ENCODE results near the gene LRRN4.

Gene LRRN4

GRCh38 chr20:6081236-6081635 is 27.4 kb upstream of the LRRN4 start:
- DNase-seq = no peak

DNA sequence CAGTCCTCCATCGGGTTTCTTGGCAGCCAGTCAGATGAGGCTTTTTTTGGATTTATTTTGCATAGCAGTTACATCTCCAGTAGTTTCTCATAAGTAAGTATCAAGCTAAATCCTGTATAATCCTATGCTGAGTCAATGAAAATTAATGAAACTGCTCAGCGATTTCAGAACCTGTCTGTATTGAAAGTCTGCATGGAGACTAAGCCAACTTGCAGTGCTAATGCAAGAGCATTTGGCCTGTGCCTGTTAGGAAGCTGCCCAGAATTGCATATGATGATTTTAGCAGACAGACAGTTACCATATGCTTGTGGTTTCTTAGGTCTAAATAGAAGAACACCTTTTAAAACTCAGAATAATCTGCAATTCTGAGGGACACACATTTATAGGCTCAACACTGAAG is 25.2 kb upstream of the LRRN4 start:
- intact Hi-C loops (cut with DNase I; ENCODE audit: low total_unique reads) = loop anchor here (5.0 to 10.0 kb wide), 2 partner anchors 134 to 552 kb away; no protein-coding TSS in a partner anchor

More at GRCh38 chr20:6081236-6081635, 27.4 kb upstream of the LRRN4 start:
- no peak overlapping the region for H3K27ac ChIP-seq
- H3K27me3 ChIP-seq = peaks cover 0 to 2% of the 10 kb centered on the region in 2 donors
- H3K36me3 ChIP-seq = no peaks in the 10 kb centered on the region
- intact Hi-C loops (cut with DNase I; ENCODE audit: low total_unique reads) = no loop called here
- H3K4me1 ChIP-seq = no peaks in the 10 kb centered on the region
- TF ChIP-seq CTCF (IDR thresholded peaks at IDR 0.05) = no peak
- H3K9me3 ChIP-seq = no peaks in the 10 kb centered on the region
- no peak overlapping the region for H3K4me3 ChIP-seq

DNA sequence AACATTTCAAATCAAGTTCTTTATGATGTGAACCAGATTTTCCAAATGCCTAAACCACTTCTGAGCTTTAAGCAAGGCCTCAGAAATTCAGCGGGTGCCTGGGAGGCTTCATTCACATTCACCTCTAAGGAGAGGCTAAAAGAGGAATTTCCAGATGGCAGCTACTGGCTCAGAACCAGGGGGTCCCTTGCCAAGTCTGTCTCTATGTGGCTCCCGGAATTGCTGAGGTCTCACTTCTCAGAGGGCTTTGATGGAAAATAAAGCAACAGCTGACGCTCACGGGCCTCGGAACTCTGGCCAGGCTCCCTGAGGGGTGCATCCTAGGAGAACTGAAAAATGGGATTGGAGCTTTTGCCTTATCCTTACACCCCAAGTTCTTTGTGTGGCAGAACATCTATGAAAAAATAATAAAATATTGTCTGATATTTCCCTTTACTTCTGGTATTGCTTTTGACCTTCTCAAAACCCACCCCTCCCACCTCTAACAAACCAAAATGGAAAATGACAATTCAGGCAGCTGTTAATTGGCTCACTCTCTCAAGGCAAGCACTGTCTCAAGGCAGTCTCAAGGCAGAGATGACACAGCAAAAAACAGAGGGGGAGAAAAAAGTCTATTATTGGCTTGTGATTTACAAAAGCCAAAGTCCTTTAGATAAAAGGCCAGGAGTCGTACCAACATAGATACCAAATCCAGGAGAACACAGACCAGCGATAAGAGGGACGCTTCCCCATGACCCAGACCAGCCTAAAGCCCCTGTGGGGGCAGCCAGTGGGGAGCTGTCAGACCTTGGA is 21.8 kb upstream of the LRRN4 start:
- no peak for TF ChIP-seq CTCF (IDR thresholded peaks at IDR 0.05)
- Histone ChIP-seq H3K27ac (no peak overlapping the region), H3K9me3 (no peaks in the 10 kb centered on the region), H3K4me3 (no peak overlapping the region), H3K36me3 (no peaks in the 10 kb centered on the region), H3K27me3 (no peaks in the 10 kb centered on the region), H3K4me1 (no peaks in the 10 kb centered on the region)
- no peak for DNase-seq
- intact Hi-C loops (cut with DNase I; ENCODE audit: low total_unique reads) = loop anchor here (5.0 to 10.0 kb wide), 2 partner anchors 131 to 548 kb away; no protein-coding TSS in a partner anchor

More for the DNA sequence above, 25.2 kb upstream of the LRRN4 start:
- DNase-seq = no peak
- no peaks in the 10 kb centered on the region for H3K36me3 ChIP-seq
- no peaks in the 10 kb centered on the region for H3K4me1 ChIP-seq
- H3K4me3 ChIP-seq = no peak overlapping the region
- no peak for TF ChIP-seq CTCF (IDR thresholded peaks at IDR 0.05)
- no peaks in the 10 kb centered on the region for H3K9me3 ChIP-seq
- H3K27me3 ChIP-seq = no peaks in the 10 kb centered on the region
- H3K27ac ChIP-seq = no peak overlapping the region

DNA sequence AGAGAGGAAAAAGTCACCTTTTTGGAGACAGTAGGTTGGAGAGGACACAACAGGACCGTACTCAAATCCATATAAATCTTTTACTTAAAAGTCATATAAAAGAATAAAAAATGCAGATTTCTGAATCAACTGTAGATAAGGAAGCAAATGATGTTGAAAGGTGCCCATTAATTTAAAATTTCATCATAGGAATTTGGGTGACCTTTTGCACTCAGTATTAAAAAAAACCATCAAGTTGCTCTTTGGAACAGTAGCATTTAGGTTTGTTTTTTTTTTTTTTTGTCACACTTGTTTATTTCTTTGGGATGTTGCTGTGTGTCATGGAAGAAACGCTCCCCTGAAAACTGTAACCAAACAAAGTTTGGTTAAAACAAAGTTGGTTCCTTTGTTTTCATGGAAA is 20.9 kb upstream of the LRRN4 start:
- no peaks in the 10 kb centered on the region for H3K9me3 ChIP-seq
- no peak for DNase-seq
- intact Hi-C loops (cut with DNase I; ENCODE audit: low total_unique reads) = loop anchor here (5.0 to 10.0 kb wide), 2 partner anchors 130 to 547 kb away; no protein-coding TSS in a partner anchor
- H3K4me3 ChIP-seq = no peak overlapping the region
- no peak overlapping the region for H3K27ac ChIP-seq
- H3K4me1 ChIP-seq = no peaks in the 10 kb centered on the region
- TF ChIP-seq CTCF (IDR thresholded peaks at IDR 0.05) = no peak
- no peaks in the 10 kb centered on the region for H3K27me3 ChIP-seq
- no peaks in the 10 kb centered on the region for H3K36me3 ChIP-seq

- peak in 1 of 2 experiments; percentile 11 for TF ChIP-seq CTCF (IDR thresholded peaks at IDR 0.05)
- no peaks in the 10 kb centered on the region for H3K36me3 ChIP-seq
- intact Hi-C loops (cut with DNase I; ENCODE audit: low total_unique reads) = loop anchor here (10.0 kb wide), 1 partner anchor 129 kb away; no protein-coding TSS in a partner anchor
- no peaks in the 10 kb centered on the region for H3K4me1 ChIP-seq
- no peak overlapping the region for H3K27ac ChIP-seq
- no peak for DNase-seq
- H3K4me3 ChIP-seq = no peak overlapping the region
- no peaks in the 10 kb centered on the region for H3K27me3 ChIP-seq
- no peaks in the 10 kb centered on the region for H3K9me3 ChIP-seq
These were observed 20.3 kb upstream of the LRRN4 start for GRCh38 chr20:6074145-6074561.
